Fibroblast of lung (primary cell): Measurements from ENCODE around the gene GOLGA6L7. TPM values are rescaled to one million over a fixed set of nuclear protein-coding genes. Genes with fewer than 3 reads are reported as not detected.
A peak's percentile ranks its signal among the peaks of the same experiment; 100 is the strongest.
"Not testable (repeated sequence)": the region's sequence is repeated elsewhere in the genome, so short reads cannot be mapped to it uniquely, and the experiment has no call there.

Source experiments
- DNase-seq, 2 donors: peaks; one replicate each; pipeline versions ENCODE4 v3.0.0 to v3.0.0-alpha.2; 2010; ENCODE audit warnings: low read depth in 2 of 2
- H2AFZ ChIP-seq: 2 replicates; pipeline ENCODE4 v1.5.1; 2012; ENCODE audit warnings: low read length, control low read depth, inconsistent platforms
- H3K27ac ChIP-seq: 2 replicates; pipeline ENCODE4 v1.5.1; 2011; ENCODE audit warnings: low read length, control low read depth; ENCODE audit not compliant: insufficient read depth
- H3K27me3 ChIP-seq: 2 replicates; pipeline ENCODE4 v1.5.1; 2011; ENCODE audit warnings: mild to moderate bottlenecking, low read length; ENCODE audit not compliant: control insufficient read depth, insufficient read depth
- H3K36me3 ChIP-seq: 2 replicates; pipeline ENCODE4 v1.5.1; 2011; ENCODE audit warnings: low read length; ENCODE audit not compliant: control insufficient read depth, insufficient read depth
- H3K4me1 ChIP-seq: 2 replicates; pipeline ENCODE4 v1.5.1; 2011; ENCODE audit warnings: low read length; ENCODE audit not compliant: control insufficient read depth, insufficient read depth; ENCODE audit errors: extremely low read depth
- H3K4me2 ChIP-seq: 2 replicates; pipeline ENCODE4 v1.5.1; 2011; ENCODE audit warnings: low read length, control low read depth; ENCODE audit not compliant: insufficient read depth; ENCODE audit errors: extremely low read depth
- H3K4me3 ChIP-seq, 4 experiments: fragments of 200-600 bp in 1 of 4; sonication (generic) in 1 of 4; replicated peaks in 1 of 4; 2 replicates each; pipeline ENCODE4 v1.5.1; 2011 to 2016; ENCODE audit warnings: low read length in 4 of 4, low read depth in 3 of 4, mild to moderate bottlenecking in 3 of 4, control low read depth in 2 of 4, inconsistent platforms in 1 of 4, mixed read lengths in 1 of 4; ENCODE audit not compliant: insufficient read depth in 1 of 4; ENCODE audit errors: control extremely low read depth in 1 of 4
- H3K79me2 ChIP-seq: 2 replicates; pipeline ENCODE4 v1.5.1; 2012; ENCODE audit warnings: mild to moderate bottlenecking, low read length, inconsistent platforms; ENCODE audit not compliant: control insufficient read depth, insufficient read depth
- H3K9ac ChIP-seq: 2 replicates; pipeline ENCODE4 v1.5.1; 2011; ENCODE audit warnings: mild to moderate bottlenecking, low read length, control low read depth; ENCODE audit not compliant: insufficient read depth
- H3K9me3 ChIP-seq: 2 replicates; pipeline ENCODE4 v1.5.1; 2012; ENCODE audit warnings: low read depth, low read length; ENCODE audit not compliant: control insufficient read depth, insufficient read depth
- H4K20me1 ChIP-seq: 2 replicates; pipeline ENCODE4 v1.5.1; 2011; ENCODE audit warnings: low read length; ENCODE audit not compliant: control insufficient read depth, insufficient read depth; ENCODE audit errors: extremely low read depth
- CTCF ChIP-seq, 2 donors: IDR thresholded peaks in 1 of 2; conservative IDR thresholded peaks in 1 of 2; 1 replicate in 1 of 2; 2 replicates in 1 of 2; pipeline ENCODE4 v1.5.1; 2011 to 2012; ENCODE audit warnings: low read length in 2 of 2, control low read depth in 1 of 2, inconsistent platforms in 1 of 2, low read depth in 1 of 2, mild to moderate bottlenecking in 1 of 2
- EZH2 ChIP-seq: IDR thresholded peaks from 2 replicates; pipeline ENCODE4 v1.5.1; 2012; ENCODE audit warnings: low read length, control low read depth, mild to moderate bottlenecking; ENCODE audit errors: missing control alignments
- polyA plus RNA-seq, 2 donors: library from polyadenylated mRNA; depleted of rRNA in 1 of 2; stranded (reverse) in 1 of 2; unstranded in 1 of 2; fragments of >200 nt; gene quantifications; 2 replicates each; pipeline ENCODE4 v1.2.1, GENCODE V29; 2011 to 2012; ENCODE audit warnings: missing spikeins in 1 of 2
- total RNA-seq: library from RNA; depleted of rRNA; stranded (reverse); fragments of >200 nt; gene quantifications from 2 replicates; pipeline ENCODE4 v1.2.1, GENCODE V29; 2014

GOLGA6L7 gene
- total and polyA plus RNA-seq, 2 donors (not counting 1 experiment from before 2014, with no cell fraction given): not detected

- Histone ChIP-seq H3K4me3 (no peak overlapping the region), H3K36me3 (no peaks in the 10 kb centered on the region), H3K27me3 (no peaks in the 10 kb centered on the region), H3K4me2 (no peak overlapping the region), H3K9me3 (no peaks in the 10 kb centered on the region), H4K20me1 (no peaks in the 10 kb centered on the region), H3K9ac (no peak overlapping the region), H2AFZ (no peak overlapping the region), H3K4me1 (peaks cover 4% of the 10 kb centered on the region), H3K79me2 (no peaks in the 10 kb centered on the region), H3K27ac (no peak overlapping the region)
- TF ChIP-seq EZH2 (no peak), CTCF (conservative IDR thresholded peaks at IDR 0.05 in 1 of 2, IDR thresholded peaks at IDR 0.05 in 1 of 2; ENCODE audit: low read depth in 1 of 2, low read length in 2 of 2) (no peak)
- DNase-seq: peak; percentile 51 to 60
Measured at GRCh38 chr15:28892789-28893610, 44.6 kb upstream of the GOLGA6L7 start.

- H3K27ac ChIP-seq: no peak overlapping the region
- no peak for TF ChIP-seq EZH2
- no peak for TF ChIP-seq CTCF (conservative IDR thresholded peaks at IDR 0.05 in 1 of 2, IDR thresholded peaks at IDR 0.05 in 1 of 2; ENCODE audit: low read depth in 1 of 2, low read length in 2 of 2)
- no peaks in the 10 kb centered on the region for H3K79me2 ChIP-seq
- H3K9ac ChIP-seq: no peak overlapping the region
- H3K4me1 ChIP-seq: peaks cover 2% of the 10 kb centered on the region
- H3K36me3 ChIP-seq: no peaks in the 10 kb centered on the region
- H3K27me3 ChIP-seq: no peaks in the 10 kb centered on the region
- H3K4me2 ChIP-seq: no peak overlapping the region
- H3K4me3 ChIP-seq: no peak overlapping the region
- H2AFZ ChIP-seq: no peak overlapping the region
- no peaks in the 10 kb centered on the region for H4K20me1 ChIP-seq
- DNase-seq: no peak
- no peaks in the 10 kb centered on the region for H3K9me3 ChIP-seq
Measured at GRCh38 chr15:28891588-28891987, 43.1 kb upstream of the GOLGA6L7 start.

- Histone ChIP-seq H3K36me3 (no peaks in the 10 kb centered on the region), H3K9me3 (no peaks in the 10 kb centered on the region), H4K20me1 (no peaks in the 10 kb centered on the region), H3K4me3 (no peak overlapping the region), H3K27me3 (no peaks in the 10 kb centered on the region), H2AFZ (no peak overlapping the region), H3K79me2 (no peaks in the 10 kb centered on the region), H3K9ac (no peak overlapping the region), H3K4me2 (no peak overlapping the region), H3K27ac (no peak overlapping the region), H3K4me1 (peaks cover 2% of the 10 kb centered on the region)
- DNase-seq: peak in 1 of 2 donors; percentile 14
- TF ChIP-seq EZH2 (no peak), CTCF (conservative IDR thresholded peaks at IDR 0.05 in 1 of 2, IDR thresholded peaks at IDR 0.05 in 1 of 2; ENCODE audit: low read depth in 1 of 2, low read length in 2 of 2) (no peak)
Measured at GRCh38 chr15:28890711-28891495, 42.5 kb upstream of the GOLGA6L7 start.

GRCh38 chr15:28890291-28890690 is 41.8 kb upstream of the GOLGA6L7 start:
- not testable (repeated sequence) for H3K27ac ChIP-seq, H3K36me3 ChIP-seq, H4K20me1 ChIP-seq, H3K4me1 ChIP-seq, H3K4me3 ChIP-seq, H3K9me3 ChIP-seq, H3K79me2 ChIP-seq, H3K9ac ChIP-seq, H3K27me3 ChIP-seq, DNase-seq, H3K4me2 ChIP-seq, H2AFZ ChIP-seq
